ENCODE measurements around the gene MATR3. TPM values are rescaled to one million over a fixed set of nuclear protein-coding genes. Genes with fewer than 3 reads are reported as not detected.
A peak's percentile ranks its signal among the peaks of the same experiment; 100 is the strongest.
"Not testable (repeated sequence)": the region's sequence is repeated elsewhere in the genome, so short reads cannot be mapped to it uniquely, and the experiment has no call there.

The MATR3 gene
- total RNA-seq, 1 donor from 2014 or later, result 111 TPM

DNA sequence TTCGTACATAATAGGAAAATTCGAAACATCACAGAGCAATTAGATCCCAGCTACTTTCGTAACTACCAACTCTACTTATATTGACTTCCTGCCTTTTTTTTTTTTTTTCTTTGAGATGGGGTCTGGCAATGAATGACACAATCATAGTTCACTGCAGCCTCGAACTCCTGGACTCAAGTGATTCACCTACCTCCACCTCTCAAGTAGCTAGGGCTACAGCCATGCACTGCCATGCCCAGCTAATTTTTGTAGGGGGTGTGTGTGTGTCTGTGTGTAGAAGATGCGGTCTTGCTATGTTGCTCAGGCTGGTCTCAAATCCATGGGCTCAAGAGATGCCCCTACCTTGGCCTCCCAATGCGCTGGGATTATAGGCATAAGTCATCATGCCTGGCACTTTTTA, 42.3 kb downstream of the MATR3 start:
- intact Hi-C loops (cut with DNase I), result no loop called here
- DNase-seq (no peak), ATAC-seq (ENCODE audit: poor library complexity) (no peak)

DNA sequence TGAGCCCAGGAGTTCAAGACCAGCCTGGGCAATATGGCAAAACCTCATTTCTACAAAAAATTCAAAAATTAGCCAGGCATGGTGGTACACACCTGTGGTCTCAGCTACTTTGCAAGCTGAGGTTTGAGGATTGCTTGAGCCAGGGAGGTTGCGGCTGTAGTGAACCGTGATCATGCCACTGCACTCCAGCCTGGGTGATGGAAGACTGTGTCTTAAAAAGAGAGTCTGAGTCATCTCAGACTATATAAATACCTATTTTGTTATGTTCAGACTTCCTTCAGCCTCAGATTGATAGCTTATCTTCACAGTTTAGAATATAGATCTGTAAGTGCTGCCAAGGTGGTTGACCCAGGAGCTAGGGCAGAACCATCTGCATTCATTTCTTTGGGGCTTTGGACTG, 46.5 kb downstream of the MATR3 start:
- no peak for DNase-seq
- intact Hi-C loops (cut with DNase I), result loop anchor here (10.0 kb wide), 1 partner anchor 45 kb away; the partner anchor contains the start of gene MATR3
- ATAC-seq (ENCODE audit: poor library complexity), result no peak

DNA sequence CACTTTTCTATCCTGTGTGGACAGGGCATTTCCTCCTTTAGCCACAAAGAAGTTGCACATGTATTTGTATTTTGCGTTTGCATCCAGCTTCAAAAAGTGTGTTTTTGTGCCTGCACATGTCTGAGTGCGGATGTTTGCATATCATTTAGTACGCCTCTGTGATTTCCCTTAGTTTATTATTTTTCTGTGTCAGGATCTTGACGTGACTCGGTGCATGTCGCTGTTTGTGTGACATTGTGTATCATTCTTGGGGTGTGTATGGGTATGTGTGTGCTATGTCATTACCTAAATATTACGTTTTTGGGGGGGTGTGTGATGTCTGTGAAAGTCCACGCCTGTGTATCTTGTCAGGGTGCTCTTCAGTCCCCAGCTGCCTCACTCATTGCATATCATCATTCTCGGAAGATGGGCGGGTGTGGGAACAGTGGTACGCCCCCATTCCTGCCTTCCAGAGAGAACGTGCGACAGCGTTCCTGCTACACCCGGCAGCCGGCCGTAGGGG, 47.7 kb downstream of the MATR3 start:
- intact Hi-C loops (cut with DNase I), result loop anchor here (10.0 kb wide), 1 partner anchor 46 kb away; the partner anchor contains the start of gene MATR3
- DNase-seq, result no peak
- ATAC-seq (ENCODE audit: poor library complexity), result no peak

DNA sequence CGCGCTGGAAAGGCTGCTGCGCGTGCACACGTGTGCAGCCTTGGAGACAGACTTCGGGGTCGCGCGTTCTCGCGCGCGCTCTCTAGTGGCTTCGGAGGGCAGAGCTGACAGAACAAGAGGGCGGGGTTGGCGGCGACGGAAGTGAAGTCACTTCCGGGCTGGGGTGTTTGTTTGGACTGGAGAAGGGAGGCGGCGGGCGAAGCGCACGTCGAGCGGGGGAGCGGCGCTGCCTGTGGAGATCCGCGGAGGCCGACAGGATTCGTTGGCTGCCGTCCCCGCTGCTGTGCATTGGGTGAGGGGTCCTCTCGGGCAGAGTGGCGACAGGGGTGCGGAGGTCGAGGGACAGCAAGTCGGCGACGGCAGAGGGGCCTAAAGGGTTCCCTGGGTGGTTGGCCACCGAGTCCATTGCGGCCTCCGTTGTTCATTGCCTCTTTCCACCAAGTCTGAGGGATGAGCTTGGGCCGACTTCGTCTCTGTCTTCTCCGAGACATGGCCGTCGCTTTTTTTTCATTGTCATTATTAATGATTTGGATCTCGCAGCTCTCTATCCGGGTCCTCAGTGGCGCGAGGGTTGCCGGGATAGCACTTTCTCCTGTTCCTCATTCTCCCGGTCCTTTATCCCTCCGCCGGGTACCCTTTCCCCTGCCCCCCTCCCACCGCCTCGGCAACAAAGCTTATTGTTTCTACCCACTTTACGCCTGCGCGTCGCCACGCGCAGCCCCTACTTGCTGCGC, 48.3 kb downstream of the MATR3 start, which contains the start of gene PAIP2:
Gene PAIP2 (plus strand): TSS at position 166 of the 734 bp plus-strand sequence. CDS start 21,931 bp downstream, outside the sequence.
- ATAC-seq (ENCODE audit: poor library complexity) (peak; percentile 98), DNase-seq (peak; percentile 99)
- intact Hi-C loops (cut with DNase I), result loop anchor here (10.0 kb wide), 1 partner anchor 47 kb away; the partner anchor contains the start of gene MATR3

DNA sequence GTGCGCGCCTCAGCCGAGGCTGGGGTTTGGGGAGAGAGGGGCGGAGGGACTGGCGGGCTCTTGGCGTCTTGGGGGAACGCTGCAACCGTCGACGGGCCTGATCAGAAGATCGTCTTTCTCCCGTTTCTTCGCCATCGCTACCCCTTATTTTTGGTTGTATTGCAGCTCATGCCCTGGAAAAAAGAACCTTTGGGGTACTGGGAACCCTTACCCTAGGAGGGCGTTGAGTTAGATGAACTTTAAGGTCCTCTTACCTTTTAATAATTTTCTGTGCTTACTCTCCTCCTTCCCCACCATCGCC, 48.8 kb downstream of the MATR3 start:
- no peak for ATAC-seq (ENCODE audit: poor library complexity)
- DNase-seq, result no peak
- intact Hi-C loops (cut with DNase I), result loop anchor here (10.0 kb wide), 1 partner anchor 48 kb away; the partner anchor contains the start of gene MATR3

DNA sequence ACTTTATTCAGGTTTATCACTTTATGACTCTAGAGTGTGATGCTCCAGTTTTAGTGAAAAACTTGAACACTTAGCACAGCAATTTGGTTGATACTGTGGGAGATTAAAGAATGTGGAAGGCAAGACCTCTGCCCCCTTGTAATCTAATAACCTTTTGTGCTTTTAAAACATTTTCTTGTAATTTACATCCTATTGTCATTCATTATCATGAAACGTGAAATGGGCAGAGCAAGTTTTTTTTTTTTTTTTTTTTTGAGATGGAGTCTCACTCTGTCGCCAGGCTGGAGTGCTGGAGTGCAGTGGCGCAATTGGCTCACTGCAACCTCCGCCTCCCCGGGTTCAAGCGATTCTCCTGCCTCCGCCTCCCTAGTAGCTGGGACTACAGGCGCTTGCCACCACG, 49.9 kb downstream of the MATR3 start:
- intact Hi-C loops (cut with DNase I), result loop anchor here (10.0 kb wide), 1 partner anchor 49 kb away; the partner anchor contains the start of gene MATR3
- ATAC-seq (ENCODE audit: poor library complexity), result no peak
- DNase-seq, result no peak

DNA sequence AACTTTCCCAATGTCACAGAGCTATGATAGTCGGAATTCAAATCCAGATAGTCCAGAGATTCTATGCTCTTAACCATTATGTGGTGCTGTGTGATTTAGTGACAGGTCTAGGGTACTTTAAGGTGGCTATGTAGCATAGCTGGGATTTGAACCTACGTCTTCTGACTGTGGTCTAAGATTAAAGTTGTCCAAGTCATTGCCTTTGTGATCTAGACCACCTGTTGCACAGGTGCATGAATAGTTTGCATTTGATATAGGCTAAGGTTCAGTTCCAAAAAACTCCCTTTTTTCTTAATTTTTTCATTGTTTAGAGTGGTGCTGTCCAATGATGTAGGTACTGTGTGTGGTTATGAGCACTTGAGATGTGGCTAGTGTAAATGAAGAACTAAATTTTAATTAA, 50.6 kb downstream of the MATR3 start:
- intact Hi-C loops (cut with DNase I), result loop anchor here (10.0 kb wide), 1 partner anchor 49 kb away; the partner anchor contains the start of gene MATR3
- no peak for DNase-seq
- no peak for ATAC-seq (ENCODE audit: poor library complexity)

DNA sequence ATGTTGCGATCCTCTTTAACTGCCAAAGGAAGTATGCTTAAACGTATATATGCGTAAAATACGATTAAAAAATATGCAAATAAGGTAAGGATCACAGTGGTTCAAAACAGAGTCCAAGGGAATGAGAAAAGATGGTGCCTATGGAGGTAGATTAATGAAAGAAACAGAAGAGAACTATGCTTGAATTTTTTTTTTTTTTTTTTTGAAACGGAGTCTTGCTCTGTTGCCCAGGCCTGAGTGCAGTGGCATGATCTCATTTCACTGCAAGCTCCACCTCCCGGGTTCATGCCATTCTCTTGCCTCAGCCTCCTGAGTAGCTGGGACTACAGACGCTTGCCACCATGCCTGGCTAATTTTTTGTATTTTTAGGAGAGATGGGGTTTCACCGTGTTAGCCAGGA, 51.9 kb downstream of the MATR3 start:
- ATAC-seq (ENCODE audit: poor library complexity); DNase-seq: not testable (repeated sequence)
- intact Hi-C loops (cut with DNase I), result loop anchor here (10.0 kb wide), 1 partner anchor 51 kb away; the partner anchor contains the start of gene MATR3

DNA sequence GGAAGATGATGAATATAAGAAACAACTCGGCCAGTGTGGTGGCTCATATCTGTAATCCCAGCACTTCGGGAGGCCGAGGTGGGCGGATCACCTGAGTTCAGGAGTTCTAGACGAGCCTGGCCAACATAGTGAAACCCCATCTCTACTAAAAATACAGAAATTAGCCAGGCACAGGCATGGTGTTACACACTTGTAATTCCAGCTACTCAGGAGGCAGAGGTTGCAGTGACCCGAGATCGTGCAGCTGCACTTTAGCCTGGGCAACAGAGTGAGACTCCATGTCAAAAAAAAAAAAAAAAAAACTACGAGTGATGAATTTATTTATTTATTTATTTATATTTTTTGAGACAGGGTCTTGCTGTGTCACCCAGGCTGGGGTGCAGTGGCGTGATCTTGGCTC, 54.3 kb downstream of the MATR3 start:
- intact Hi-C loops (cut with DNase I), result loop anchor here (10.0 kb wide), 1 partner anchor 53 kb away; the partner anchor contains the start of gene MATR3

DNA sequence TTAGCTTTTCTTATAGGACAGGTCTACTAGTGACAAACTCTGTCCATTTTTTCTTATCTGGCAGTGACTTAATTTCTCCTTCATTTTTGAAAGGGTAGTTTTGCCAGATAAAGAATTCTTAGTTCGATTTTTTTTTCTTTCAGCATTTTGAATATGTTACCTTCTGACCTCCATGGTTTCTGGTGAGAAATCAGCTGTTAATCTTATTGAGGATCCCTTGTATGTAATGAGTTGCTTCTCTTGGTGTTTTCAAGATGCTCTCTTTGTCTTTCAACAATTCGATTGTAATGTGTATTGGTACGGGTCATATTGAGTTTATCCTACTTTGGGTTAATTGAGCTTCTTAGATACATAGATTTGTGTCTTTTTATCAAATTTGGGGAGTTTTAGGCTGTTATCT, 60.6 kb downstream of the MATR3 start:
- intact Hi-C loops (cut with DNase I), result no loop called here
- DNase-seq (no peak), ATAC-seq (ENCODE audit: poor library complexity) (no peak)

More for the DNA sequence above, 54.3 kb downstream of the MATR3 start:
- not testable (repeated sequence) for ATAC-seq (ENCODE audit: poor library complexity); DNase-seq

DNA sequence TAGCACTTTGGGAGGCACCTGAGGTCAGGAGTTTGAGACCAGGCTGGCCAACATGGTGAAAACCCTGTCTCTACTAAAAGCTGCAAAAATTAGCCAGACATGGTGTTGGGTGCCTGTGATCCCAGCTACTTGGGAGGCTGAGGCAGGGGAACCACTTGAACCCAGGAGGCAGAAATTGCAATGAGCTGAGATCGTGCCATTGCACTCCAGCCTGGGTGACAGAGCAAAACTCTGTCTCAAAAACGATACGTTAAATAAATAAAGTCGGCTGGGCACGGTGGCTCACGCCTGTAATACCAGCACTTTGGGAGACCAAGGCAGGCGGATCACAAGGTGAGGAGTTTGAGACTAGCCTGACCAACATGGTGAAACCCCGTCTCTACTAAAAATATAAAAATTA, 62.4 kb downstream of the MATR3 start:
- ATAC-seq (ENCODE audit: poor library complexity); intact Hi-C loops (cut with DNase I); DNase-seq: not testable (repeated sequence)

DNA sequence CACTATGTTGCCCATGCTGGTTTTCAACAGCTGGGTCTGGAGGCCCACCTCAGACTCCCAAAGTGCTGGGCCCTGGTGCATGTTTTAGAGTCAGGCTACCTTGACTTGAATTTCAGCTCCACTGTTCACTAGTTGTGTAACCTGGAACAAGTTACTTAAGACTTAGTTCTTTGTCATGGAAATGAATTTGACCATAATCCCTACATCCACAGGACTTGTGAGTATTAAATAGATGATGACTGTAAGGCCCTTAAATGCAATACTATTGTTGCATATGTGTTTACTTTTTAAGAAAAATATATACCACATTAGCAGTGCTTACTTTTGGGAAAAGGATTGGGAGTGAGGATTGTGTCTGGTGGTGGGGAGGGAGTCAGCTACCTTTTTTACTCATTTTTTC, 64.5 kb downstream of the MATR3 start:
- intact Hi-C loops (cut with DNase I), result no loop called here
- no peak for ATAC-seq (ENCODE audit: poor library complexity)
- DNase-seq, result no peak

DNA sequence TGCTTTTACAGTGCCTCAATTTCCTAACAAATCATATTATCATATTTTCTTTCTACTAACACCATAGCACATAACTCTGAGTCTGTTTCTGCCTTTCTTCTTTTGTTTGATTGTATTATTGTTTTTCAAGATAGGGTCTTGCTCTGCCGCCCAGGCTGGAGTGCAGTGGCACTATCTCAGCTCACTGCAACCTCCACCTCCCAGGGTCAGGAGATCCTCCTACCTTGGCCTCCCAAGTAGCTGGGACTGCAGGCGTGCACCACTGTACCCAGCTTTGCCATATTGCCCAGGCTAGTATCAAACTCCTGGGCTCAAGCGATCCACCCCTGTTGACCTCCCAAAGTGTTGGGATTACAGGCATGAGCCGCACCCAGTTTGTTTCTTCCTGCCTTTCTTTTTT, 66.8 kb downstream of the MATR3 start:
- intact Hi-C loops (cut with DNase I), result no loop called here
- no peak for DNase-seq

DNA sequence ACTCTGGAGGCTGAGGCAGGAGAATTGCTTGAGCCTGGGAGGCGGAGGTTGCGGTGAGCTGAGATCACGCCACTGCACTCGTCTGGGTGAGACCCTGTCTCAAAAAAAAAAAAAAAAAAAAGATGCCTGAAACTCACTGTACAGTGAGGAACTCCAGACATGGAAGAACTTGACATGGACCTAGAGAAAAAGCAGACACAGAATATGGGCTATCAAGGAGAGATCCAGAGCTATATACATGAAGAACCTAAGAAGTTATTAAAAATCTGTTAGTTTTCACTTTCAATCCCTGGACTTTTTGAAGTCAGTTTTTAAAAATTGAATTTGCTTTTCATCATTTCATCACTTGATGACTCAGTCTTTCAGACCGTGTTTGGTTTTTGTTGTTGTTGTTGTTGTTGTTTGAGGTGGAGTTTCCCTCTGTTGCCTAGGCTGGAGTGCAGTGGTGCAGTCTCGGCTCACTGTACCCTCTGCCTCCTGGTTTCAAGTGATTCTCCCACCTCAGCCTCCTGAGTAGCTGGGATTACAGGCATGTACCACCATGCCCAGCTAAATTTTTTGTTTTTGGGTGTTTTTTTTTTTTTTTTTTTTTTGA, 68.4 kb downstream of the MATR3 start:
- intact Hi-C loops (cut with DNase I), result no loop called here
- no peak for ATAC-seq (ENCODE audit: poor library complexity)
- no peak for DNase-seq

More for the DNA sequence above, 66.8 kb downstream of the MATR3 start:
- no peak for ATAC-seq (ENCODE audit: poor library complexity)

DNA sequence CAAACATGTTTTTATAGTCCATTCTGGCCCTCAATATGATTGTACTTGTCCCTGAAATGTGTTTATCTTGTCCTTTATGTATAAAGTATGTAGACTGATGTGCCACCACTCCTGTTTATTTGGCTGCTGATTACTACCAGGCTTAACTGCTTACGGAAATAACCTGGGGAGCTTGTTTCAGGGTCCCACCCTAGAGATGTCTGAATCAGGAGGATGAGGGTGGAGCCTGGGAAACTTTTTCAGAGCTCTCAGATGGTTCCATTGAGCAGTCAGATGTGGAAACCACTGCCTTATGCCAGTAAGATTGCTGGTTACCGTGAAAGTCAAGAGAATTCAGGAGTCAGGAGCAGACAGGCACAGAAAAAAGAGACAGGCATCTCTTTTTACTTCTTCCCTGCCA, 70.4 kb downstream of the MATR3 start:
- intact Hi-C loops (cut with DNase I), result no loop called here
- DNase-seq (no peak), ATAC-seq (ENCODE audit: poor library complexity) (no peak)

DNA sequence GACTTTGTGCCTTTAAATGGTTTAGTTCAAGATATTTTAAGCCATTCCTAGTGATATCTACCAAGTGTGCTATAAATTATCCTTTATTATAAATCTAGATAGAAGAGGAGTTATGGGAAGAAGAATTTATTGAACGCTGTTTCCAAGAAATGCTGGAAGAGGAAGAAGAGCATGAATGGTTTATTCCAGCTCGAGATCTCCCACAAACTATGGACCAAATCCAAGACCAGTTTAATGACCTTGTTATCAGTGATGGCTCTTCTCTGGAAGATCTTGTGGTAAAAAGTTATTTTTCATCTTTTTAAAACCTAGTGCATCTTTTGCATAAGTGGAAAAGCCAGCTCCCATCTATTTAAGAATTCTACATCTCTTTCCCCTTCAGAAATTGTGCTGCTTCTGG, 70.9 kb downstream of the MATR3 start:
- DNase-seq (no peak), ATAC-seq (ENCODE audit: poor library complexity) (no peak)
- intact Hi-C loops (cut with DNase I), result no loop called here

DNA sequence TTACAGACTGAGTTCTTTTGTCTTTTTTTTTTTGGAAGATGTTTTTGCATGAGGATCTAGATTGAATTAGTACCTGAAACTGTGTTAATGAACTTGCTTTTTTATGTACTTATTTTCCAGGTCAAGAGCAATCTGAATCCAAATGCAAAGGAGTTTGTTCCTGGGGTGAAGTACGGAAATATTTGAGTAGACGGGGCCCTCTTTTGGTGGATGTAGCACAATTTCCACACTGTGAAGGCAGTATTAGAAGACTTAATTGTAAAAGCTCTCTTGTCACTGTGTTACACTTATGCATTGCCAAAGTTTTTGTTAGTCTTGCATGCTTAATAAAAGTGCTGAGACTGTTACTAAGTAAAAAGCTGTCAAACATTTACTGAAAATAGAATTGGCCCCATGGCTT, 75.1 kb downstream of the MATR3 start:
- DNase-seq (no peak), ATAC-seq (ENCODE audit: poor library complexity) (peak; percentile 32)
- intact Hi-C loops (cut with DNase I), result no loop called here

DNA sequence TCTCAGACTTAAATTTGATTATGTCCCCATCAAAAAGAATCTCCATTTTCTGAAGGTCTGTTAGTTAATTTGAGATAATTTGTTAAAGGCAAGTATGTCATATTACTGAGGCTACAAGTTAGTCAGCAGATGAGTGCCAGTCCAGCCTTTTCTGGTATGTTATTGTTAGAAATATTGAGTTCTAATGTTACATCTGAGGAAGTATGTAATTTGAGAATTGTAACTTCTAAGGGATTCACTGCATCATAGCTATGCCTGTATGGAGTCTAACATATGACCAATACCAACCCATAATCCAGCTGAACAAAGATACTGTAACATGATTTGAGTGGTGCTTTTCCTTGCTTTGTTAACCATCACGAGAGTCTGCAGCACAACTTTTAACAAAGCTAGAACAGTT, 75.6 kb downstream of the MATR3 start:
- no peak for ATAC-seq (ENCODE audit: poor library complexity)
- intact Hi-C loops (cut with DNase I), result no loop called here
- no peak for DNase-seq

DNA sequence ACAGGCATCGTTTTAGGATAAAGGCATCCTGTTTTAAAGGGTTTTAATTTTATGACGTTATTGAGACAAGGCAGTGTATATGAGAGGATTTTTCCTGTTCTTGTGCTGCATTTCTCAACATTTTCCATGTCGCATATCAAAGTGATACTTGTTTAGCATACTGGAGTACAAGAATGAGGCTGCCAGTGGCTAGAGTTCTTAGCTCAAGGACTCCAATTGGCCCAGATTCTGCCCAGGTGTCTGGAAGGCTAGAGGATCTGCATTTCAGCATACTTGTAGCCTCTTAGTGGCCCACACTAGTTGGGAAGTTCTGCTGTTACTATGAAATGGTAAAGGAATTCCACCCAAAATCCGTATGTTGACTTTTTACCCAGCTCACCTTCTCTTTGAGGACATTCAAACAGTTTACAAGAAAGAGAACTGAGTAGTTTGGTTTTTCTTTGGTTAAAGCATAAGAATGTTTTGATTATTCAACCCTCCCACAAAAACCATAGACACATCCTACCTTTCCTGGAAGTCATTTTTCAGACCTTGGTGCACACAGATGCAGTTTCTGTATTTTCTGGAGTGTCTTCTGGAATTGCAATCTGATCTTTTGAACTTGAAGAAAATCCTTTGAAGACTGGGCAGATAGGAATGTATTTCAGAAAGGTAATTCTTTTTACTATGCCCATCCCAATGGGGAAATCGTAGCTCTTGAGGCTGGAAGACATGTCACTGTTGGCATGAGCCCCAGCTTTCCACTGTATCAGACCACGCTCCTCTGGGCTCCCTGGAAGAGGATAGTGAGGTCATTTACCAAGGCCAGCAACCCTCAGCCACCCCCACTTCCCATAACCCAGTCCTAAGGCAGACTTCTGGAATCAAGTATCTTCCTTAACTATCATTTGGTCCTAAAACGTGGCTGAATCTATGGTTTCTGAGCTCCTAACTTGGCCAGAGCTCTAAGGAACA, 78.2 kb downstream of the MATR3 start:
- no peak for DNase-seq
- ATAC-seq (ENCODE audit: poor library complexity), result peak; percentile 46
- intact Hi-C loops (cut with DNase I), result no loop called here
